GM20431 (cell line): ENCODE measurements around the gene IL10RA.

ENCODE experiments used
- in situ Hi-C: fragments of 300-500 bp; cut with MseI, MboI; formaldehyde crosslinking; loops from one replicate; pipeline ENCODE4 v1.15.0; 2020; ENCODE audit warnings: low sequenced_read_pairs; ENCODE audit not compliant: unreplicated experiment

Gene IL10RA

DNA sequence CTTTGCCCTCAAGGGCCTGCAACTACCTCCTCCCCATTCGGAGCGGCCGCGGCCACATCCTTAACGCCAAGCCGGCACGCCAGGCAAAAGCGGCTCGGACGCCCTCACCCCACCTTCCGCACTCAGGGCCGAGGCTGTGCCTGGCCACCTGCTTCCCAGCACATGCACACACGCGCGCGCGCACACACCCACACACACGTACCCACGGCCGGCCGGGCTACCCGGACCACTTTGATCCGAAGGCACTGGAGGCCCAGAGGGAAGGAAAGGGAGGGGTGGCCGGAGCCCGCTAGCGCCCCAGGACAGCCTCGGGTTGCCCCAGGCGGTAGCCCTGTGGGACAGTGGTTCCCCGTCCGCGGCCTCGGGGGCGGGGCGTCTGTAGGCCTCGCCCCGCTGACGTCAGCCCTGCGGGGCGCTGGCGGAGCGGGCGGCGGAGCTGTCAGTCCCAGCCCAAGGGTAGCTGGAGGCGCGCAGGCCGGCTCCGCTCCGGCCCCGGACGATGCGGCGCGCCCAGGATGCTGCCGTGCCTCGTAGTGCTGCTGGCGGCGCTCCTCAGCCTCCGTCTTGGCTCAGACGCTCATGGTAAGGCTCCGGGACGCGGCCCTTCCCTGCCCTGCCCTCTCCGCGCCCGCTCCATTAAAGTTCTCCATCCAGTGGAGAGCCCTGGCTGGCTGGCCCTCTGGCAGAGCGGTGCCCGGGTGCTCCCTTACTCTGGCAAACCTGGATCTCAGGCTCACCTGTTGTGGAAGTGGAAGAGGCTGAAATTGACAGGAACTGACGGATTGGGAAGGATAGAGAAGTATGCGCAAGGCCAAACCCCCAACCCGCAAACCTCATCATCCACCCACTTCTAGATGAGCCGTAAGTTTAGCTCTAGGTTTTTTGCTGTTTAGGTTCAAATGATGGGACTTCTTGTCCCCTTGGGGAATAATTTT is at the start of gene IL10RA:
TSS of gene IL10RA (plus strand) at position 442 of the 935 bp plus-strand sequence. CDS start at position 516, 74 bp downstream.
- in situ Hi-C loops, result no loop called here

DNA sequence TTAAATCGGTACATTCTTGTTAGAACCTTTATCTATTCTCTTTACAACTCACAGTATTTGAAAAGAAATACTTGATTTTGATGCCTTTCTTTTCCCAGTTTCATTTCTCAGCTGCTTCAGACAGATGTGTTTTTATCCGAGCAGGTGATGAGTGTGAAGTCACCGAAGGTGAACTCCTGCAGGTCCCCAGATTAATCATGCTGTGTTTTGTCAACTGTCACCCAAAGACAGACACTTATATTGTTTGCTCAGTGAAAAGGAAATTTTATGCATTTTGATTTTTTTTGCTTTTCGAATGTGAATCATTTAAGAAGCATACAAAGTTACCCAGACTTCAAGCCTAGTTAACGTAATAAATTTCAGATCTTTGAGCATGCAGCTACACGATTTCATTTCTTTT is 49.2 kb upstream of the IL10RA start:
- in situ Hi-C loops, result no loop called here

DNA sequence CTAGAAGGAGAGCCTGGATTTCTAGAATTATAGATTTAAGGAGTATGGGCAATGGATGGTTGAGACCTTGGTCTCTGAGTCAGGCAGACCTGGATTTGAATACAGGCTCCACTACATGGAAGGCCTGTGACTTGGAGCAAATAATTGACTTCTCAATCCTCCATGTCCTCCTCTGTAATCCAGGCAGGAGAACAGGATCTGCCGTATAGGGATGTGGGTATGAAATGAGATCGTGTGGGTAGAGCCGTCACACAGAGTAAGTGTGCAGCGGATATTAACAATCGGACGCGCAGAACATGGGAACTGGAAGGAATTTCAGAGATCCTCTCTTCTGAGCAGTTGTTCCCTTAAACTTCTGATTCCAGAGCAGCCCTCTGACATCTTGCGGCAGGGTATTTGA is 45.5 kb upstream of the IL10RA start:
- in situ Hi-C loops, result loop anchor here (10.0 kb wide), 1 partner anchor 116 kb away; the partner anchor contains the start of gene FXYD2

DNA sequence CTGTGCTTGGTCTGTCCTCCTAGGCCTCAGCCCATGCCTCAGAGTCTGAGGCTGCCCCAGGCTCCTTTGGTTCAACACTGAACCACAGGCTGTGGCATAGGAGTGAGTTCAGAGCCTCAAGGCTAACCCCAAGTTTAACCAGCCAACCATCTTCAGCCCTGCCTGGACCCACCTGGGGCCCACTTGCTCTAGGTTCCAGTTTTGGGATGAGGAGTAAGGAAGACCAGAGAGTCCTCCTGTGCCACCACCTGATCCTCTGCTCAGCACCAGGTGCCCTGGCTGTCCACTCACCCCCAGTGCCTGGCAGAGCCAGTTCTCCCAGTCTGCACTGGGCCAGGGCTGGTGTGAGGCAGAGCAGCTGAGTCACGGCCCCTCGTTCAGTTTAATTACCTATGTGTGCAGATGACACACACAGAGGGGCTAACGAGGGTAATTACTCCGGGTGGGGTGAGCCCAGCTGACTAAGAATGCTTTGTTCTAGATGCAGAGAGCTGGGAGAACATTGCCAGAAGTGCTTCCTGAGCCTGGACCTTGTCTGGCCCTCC is 45.0 kb upstream of the IL10RA start:
- in situ Hi-C loops, result loop anchor here (10.0 kb wide), 1 partner anchor 116 kb away; the partner anchor contains the start of gene FXYD2

DNA sequence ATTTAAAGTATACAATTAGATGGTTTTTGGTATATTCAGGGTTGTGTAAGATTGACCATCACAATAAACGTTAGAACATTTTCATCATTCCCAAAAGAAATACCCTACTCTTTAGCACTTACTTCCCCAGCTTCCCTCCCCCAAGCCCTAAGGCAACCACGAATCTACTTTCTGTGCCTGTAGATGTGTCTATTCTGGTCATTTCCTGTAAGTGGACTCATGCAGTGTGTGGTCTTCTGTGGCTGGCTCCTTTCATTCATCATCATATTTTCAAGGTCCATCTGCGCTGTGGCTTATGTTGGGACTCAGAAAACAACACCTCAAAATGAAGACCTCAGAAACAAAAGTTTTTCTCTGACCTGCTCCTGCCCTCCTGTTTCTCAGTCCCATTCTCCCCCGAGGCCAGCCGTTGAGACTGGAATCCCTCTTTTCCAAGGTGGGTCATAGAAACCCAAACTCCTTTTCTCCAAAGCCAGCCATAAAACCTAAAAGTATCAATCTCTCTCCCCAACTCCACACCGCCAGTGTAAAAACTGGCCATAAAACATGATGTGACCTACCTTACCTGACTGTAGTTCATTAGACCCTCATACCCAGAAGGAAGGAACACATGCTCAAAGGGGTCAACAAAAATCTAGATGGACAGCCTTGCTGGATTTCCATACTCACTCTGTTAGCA is 44.1 kb upstream of the IL10RA start:
- in situ Hi-C loops, result loop anchor here (10.0 kb wide), 1 partner anchor 117 kb away; the partner anchor contains the start of gene FXYD2

DNA sequence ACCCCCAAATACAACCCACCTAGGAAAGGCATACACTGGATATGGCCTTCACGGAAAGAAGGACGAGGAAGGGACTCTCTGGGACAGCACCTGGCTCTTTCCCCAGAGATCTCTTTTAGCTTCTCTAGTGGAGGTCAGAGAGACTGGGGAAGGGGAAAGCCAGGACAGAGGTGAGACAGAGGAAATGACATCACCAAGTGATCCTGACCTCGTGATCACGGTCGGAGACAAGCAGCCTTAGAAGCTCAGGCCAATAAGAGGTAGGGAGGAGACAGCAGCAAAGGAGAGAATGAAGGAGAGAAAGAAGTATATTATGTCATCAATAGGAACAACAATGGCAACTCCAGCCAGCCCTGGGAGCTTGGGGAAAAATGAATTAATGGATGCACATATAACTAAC is 41.6 kb upstream of the IL10RA start:
- in situ Hi-C loops, result loop anchor here (10.0 kb wide), 1 partner anchor 120 kb away; the partner anchor contains the start of gene FXYD2

DNA sequence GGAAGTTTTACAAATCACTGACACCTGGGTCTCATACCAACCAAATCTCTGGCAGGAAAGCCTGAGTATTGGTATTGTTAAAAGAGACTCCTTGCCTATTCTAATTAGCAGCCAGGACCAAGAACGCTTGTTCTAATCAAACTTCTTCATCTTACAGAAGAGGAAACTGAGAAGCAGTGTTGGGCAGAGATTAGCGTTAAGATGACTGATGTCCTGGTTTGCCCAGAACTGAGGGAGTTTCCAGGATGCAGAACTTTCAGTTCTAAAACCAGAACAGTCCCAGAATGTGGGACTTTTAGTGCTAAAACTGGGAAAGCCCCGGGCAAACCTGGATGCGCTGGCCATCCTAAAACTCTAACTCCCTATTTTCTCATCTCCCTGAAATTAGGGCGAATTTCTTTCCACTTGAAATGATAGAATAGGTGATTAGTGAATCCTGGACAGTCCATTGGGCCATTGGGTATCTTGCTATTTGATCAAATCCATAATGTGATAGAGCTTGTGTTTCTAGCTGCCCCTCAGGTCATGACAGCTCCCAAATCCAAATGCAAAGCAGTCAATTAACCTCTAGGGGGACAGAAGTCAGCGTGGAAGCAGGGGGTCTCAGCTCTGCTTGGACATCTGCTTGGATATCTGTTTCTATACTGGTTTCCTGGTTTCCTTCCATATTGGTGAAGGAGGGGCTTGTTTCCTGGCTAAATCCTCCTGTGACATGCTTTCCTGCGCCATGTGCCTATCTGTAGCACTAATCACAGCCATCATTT is 41.0 kb upstream of the IL10RA start:
- in situ Hi-C loops, result loop anchor here (10.0 kb wide), 1 partner anchor 120 kb away; the partner anchor contains the start of gene FXYD2

DNA sequence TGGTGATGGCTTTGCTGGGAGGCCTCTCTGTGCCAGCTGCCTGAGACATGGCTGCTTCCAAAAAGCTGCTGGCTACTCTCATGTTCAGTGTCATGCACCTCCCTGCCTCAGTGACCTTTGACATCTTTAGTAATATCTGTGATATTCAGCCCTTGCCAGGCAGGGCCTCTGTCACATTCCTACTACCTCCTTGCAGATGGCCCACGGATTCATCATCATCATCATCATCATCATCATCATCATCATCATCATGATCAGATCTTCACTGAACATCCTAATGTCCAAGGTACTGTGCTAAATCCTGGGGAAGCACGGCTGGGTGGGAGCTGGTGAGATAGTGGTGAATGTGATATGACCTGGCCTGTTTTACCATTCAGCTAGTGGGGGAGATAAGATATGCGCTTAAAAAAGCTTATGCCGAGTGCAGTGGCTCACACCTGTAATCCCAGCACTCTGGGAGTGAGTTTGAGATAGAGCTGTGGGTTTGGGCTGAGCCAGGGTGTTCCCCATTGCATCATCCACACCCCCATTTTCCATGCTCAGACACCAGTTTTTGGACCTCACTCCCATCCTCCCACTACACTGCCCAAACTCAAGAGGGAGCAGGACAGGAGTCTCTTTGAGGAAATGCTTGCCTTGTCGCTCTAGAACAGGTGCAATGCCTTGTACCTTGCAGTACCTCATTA is 39.9 kb upstream of the IL10RA start:
- in situ Hi-C loops, result loop anchor here (10.0 kb wide), 1 partner anchor 121 kb away; the partner anchor contains the start of gene FXYD2

DNA sequence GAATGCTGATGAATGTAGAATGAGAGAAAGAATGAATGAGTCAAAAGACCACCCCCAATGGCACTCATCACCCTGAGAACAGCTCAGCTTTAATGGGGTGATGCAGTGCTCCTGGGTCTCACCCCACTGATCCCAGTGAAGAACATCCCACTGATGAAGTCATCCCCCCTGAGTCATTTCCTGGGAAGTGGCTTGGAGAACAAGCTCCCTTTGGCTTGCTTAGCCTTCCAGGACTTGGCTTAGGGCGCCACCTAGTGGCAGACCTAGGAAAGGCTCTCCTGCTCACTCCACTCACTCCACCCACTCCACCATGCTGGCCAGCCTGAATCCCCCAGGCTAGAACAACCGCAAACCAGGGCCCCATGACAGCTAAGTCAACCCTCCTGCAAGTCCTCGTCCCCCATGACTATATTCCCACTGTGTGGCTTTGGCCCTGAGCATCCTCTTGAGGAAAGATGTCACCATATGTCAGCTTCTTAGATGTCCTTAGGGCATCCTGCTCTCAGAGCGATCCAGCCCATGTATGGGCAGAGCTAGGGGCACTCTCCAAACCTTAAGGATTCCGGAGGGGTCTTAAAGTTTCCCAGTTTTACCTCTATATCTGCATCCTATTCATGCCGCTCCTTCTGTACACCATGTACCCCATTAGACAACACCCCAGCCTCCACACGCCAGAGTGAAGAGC is 39.2 kb upstream of the IL10RA start:
- in situ Hi-C loops, result loop anchor here (10.0 kb wide), 1 partner anchor 122 kb away; the partner anchor contains the start of gene FXYD2

DNA sequence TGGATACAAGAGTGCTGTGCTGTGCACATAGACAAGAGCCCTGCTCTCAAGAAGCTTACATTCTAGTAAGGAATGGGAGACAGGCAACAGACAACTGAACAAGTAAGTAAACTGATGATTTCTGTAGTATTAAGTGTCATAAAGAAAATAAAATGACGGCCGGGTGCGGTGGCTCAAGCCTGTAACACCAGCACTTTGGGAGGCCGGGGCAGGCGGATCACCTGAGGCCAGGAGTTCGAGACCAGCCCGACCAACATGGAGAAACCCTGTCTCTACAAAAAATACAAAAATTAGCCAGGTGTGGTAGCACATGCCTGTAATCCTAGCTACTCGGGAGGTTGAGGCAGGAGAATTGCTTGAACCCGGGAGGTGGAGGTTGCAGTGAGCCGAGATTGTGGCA is 38.4 kb upstream of the IL10RA start:
- in situ Hi-C loops, result loop anchor here (10.0 kb wide), 1 partner anchor 123 kb away; the partner anchor contains the start of gene FXYD2

DNA sequence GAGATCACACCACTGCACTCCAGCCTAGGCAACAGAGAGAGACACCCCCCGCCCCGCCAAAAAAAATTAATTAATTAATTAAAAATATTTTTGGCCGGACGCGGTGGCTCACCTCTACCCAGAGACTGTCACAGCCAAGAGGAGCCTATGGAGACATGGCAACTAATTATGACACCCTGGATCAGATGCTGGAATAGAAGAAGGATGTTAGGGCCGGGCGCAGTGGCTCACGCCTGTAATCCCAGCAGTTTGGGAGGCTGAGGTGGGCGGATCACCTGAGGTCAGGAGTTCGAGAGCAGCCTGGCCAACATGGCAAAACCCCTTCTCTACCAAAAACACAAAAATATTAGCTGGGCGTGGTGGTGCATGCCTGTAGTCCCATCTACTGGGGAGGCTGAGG is 37.7 kb upstream of the IL10RA start:
- in situ Hi-C loops, result loop anchor here (10.0 kb wide), 1 partner anchor 124 kb away; the partner anchor contains the start of gene FXYD2

DNA sequence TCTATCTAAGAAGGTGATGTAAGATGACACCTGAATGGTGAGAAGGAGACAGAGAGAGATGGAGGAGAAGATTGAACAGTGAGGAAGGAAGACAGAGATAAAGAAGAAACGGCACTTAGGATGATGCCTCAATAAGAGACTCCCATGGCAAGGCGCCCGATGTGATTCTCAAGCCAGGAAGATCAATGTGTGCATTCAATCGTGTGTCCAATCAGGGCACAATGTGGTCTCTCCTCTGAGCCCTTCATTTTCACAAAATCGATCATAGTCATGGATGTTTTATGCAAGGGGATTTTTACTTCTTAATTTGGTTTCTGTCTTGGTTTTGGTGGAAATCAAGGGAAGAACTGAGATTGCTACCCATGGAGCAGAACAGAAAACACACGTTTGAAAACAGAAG is 37.1 kb upstream of the IL10RA start:
- in situ Hi-C loops, result loop anchor here (10.0 kb wide), 1 partner anchor 124 kb away; the partner anchor contains the start of gene FXYD2

DNA sequence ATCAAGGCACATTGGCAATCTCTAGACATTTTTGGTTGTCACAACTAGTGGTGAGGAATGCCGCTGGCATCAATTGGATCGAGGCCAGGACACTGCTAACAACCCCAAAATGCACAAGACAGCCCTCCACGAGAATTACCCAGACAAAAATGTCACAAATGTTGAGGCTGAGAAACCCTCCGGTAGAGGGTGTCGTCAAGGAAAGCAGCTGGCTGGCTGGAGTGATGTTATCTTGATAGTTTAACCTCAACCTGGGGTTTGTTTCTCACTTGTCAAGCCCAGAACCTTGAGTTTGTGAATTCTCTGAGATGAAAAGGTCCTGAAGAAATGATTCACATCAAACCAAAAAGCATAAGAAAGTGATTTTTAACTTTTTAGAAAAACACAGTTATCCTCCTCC is 35.9 kb upstream of the IL10RA start:
- in situ Hi-C loops, result loop anchor here (10.0 kb wide), 1 partner anchor 104 kb away; no protein-coding TSS in a partner anchor

DNA sequence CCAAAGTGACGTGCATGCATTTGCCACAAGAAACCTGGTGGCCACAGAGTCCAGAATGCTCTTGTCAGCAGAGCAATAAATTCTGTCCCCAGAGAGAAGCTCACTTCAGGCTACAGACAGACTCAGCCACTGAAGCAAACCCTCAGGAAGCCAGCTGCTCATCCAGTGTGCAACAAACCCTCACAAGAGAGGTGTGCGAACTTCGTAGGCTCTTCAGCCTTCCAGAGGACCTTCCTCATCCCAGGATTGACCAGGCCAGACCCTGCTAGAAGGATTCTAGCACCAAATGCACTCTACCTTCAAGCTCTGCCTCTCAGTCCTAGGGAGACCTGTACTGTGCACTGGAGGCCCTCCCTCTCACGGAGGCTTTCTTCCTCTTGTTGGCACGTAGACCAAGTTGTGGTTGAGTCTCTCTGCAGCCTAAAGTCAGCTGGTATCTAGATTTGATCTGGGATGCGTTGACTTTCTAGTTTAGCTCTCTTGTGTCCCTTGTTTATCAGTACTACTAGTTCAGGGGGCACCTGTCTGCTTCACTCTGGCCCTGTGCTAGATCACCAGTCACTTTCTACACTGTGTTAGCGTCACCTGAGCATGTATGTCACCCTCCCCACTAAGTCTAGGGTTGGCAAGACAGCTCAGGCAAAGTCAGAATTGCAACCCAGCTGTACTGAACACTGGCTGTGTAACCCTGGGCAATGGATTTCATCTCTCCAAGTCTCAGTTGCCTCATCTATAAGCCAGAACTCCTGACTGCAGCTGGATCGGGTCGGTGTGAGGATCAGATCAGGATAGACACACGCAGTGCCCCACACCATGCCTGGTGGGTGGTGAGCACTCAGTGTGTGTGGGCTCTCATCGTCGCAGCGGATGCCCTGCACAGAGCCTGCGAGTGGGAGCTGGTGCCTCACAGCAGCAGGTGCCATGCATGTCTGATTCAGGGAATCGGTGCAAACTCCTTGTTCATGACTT is 34.9 kb upstream of the IL10RA start:
- in situ Hi-C loops, result loop anchor here (10.0 kb wide), 1 partner anchor 104 kb away; no protein-coding TSS in a partner anchor

DNA sequence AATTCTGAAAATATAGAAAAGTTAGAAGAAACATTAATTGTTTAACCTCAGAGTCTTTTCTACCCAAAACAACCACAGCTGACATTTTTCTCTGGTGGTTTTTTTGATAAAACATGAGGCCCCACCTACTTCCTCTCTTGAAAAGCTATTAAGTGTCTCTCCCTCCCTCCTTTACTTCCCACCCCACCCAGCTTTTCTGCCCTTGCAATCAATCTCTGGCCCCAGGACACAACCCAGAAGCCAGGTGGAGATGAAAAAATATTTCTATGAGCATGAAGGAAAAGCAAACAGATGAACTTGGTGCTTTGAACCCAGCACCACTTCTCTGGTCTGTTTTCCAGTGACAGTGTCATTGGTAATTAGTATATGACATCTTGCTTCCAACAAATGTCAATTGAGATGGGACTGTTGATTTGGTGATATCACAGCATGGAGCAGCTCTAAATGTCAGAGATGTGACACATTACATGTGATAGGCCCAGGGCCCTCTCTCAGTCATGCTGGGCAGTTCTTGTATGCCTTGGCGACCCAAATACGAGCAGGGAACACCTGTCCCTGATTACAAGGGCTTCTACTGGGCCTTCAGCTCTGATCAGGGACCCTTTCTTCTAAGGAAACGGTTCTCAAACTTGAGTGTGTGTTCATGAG is 33.0 kb upstream of the IL10RA start:
- in situ Hi-C loops, result loop anchor here (10.0 kb wide), 1 partner anchor 102 kb away; no protein-coding TSS in a partner anchor

DNA sequence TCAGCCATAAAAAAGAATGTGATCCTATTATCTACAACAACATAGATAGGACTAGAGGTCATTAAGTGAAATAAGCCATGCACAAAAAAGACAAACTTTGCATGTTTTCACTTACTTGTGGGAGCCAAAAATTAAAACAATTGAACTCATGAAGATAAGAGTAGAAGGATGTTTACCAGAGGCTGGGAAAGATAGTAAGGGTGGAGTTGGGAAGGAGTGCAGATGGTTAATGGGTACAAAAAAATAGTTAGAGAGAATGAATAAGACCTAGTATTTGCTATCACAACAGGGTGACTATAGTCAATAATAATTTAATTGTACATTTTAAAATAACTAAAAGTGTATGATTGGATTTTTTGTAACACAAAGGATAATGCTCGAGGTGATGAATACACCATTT is 27.2 kb upstream of the IL10RA start:
- in situ Hi-C loops, result loop anchor here (10.0 kb wide), 1 partner anchor 96 kb away; no protein-coding TSS in a partner anchor
